Activated CD8-positive, alpha-beta T cell treated with anti-CD3 and anti-CD28 coated beads, Interleukin-2, amount 10 ng/mL, durations not matched to agents 7 days and 5 days (primary cell): Measurements from ENCODE around the gene ST6GALNAC3. TPM values are rescaled to one million over a fixed set of nuclear protein-coding genes. Genes with fewer than 3 reads are reported as not detected.

Source experiments
- ATAC-seq: fragments of 150-1000 bp; cut with Tn5 transposase; one replicate; pipeline ENCODE4 v1.10.0; 2021; ENCODE audit warnings: moderate library complexity
- CTCF ChIA-PET: fragments of 350-600 bp; sonication (Branson Sonifier 250); formaldehyde crosslinking; loops from one replicate; lab custom pipeline; 2021; ENCODE audit warnings: antibody characterized with exemption; lab: Charles Lee
- POLR2A ChIA-PET: fragments of 350-600 bp; sonication (Branson Sonifier 250); formaldehyde crosslinking; loops from one replicate; lab custom pipeline; 2021; ENCODE audit warnings: antibody characterized with exemption; lab: Charles Lee
- DNase-seq: peaks from one replicate; pipeline ENCODE4 v3.0.0-alpha.2; 2020
- H3K27ac Mint-ChIP-seq: one replicate; pipeline ENCODE4 v1.8.0; 2021; ENCODE audit warnings: mild to moderate bottlenecking, mixed read lengths
- H3K27me3 Mint-ChIP-seq: one replicate; pipeline ENCODE4 v1.8.0; 2021; ENCODE audit warnings: low read depth, mixed read lengths
- H3K36me3 Mint-ChIP-seq: one replicate; pipeline ENCODE4 v1.8.0; 2021; ENCODE audit warnings: low read depth, mixed read lengths
- H3K4me1 Mint-ChIP-seq: one replicate; pipeline ENCODE4 v1.8.0; 2021; ENCODE audit warnings: low read depth, mixed read lengths
- H3K4me3 Mint-ChIP-seq: one replicate; pipeline ENCODE4 v1.8.0; 2021; ENCODE audit warnings: mild to moderate bottlenecking, mixed read lengths
- H3K9me3 Mint-ChIP-seq: one replicate; pipeline ENCODE4 v1.8.0; 2022; ENCODE audit warnings: mixed read lengths; ENCODE audit not compliant: insufficient read depth
- total RNA-seq, 2 experiments: library from RNA; stranded (reverse); gene quantifications; one replicate each; pipeline ENCODE4 v1.2.3, GENCODE V29; 2021

Gene ST6GALNAC3
- total RNA-seq, 2 experiments from 2014 or later: 0.50 TPM; not detected in 1

DNA sequence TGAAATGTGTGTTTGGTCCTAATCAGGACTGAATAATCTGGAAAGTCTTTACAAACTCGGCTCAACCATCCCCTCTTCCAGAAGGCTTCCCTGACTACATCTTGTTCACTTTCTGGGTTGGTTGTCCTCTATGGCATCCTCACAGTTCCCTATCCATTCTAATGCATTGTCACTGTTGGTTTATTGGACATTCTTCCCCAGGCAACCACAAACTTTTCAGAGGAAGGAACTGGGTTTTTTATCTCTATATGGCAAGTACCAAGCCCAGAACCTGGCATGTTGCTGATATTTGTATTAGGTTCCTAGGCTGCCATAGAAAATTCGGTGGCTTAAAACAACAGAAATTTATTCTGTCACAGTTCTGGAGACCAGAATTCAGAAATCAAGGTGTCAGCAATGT lies 429.2 kb downstream of the ST6GALNAC3 start:
- CTCF ChIA-PET: no interaction called here
- ATAC-seq: no peak
- H3K27me3 Mint-ChIP-seq: no peaks in the 10 kb centered on the region

DNA sequence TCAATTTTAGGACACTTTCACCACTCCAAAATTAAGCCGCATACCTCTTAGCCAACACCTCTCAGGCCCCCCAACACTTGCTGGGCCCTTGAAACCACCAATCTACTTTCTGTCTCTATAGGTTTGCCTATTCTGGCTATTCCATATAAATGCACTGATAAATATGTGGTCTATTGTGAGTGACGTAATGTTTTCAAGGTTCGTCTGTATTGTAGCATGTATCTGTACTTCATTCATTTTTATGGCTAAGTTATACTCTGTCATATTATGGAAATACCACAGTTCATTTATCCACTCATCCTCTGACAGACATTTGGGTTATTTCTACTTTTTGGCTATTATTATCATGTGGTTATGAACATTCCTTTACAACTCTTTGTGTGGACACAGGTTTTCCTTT lies 432.8 kb downstream of the ST6GALNAC3 start:
- POLR2A ChIA-PET: no interaction called here
- H3K9me3 Mint-ChIP-seq: no peaks in the 10 kb centered on the region

More for the DNA sequence above, 429.2 kb downstream of the ST6GALNAC3 start:
- no peaks in the 10 kb centered on the region for H3K9me3 Mint-ChIP-seq
- no peak for DNase-seq
- no peak overlapping the region for H3K4me3 Mint-ChIP-seq
- no peak overlapping the region for H3K27ac Mint-ChIP-seq
- no peaks in the 10 kb centered on the region for H3K36me3 Mint-ChIP-seq
- H3K4me1 Mint-ChIP-seq: peaks cover 8% of the 10 kb centered on the region
- POLR2A ChIA-PET: no interaction called here

GRCh38 chr1:76508871-76509270 lies 434.3 kb downstream of the ST6GALNAC3 start:
- no peak for ATAC-seq
- Mint-ChIP-seq H3K9me3 (no peaks in the 10 kb centered on the region), H3K4me3 (no peak overlapping the region), H3K27ac (no peak overlapping the region), H3K4me1 (no peaks in the 10 kb centered on the region), H3K36me3 (no peaks in the 10 kb centered on the region), H3K27me3 (no peaks in the 10 kb centered on the region)
- no peak for DNase-seq
- ChIA-PET CTCF (no interaction called here), POLR2A (no interaction called here)

More for the DNA sequence above, 432.8 kb downstream of the ST6GALNAC3 start:
- DNase-seq (no peak), ATAC-seq (no peak)
- Mint-ChIP-seq H3K27ac (no peak overlapping the region), H3K4me3 (no peak overlapping the region), H3K27me3 (no peaks in the 10 kb centered on the region), H3K4me1 (no peaks in the 10 kb centered on the region), H3K36me3 (no peaks in the 10 kb centered on the region)
- CTCF ChIA-PET: no interaction called here

GRCh38 chr1:76510672-76511557 lies 436.4 kb downstream of the ST6GALNAC3 start:
- no peak for ATAC-seq
- Mint-ChIP-seq H3K4me1 (no peaks in the 10 kb centered on the region), H3K4me3 (no peak overlapping the region), H3K9me3 (no peaks in the 10 kb centered on the region), H3K27me3 (no peaks in the 10 kb centered on the region), H3K27ac (no peak overlapping the region), H3K36me3 (no peaks in the 10 kb centered on the region)
- no peak for DNase-seq
- ChIA-PET CTCF (no interaction called here), POLR2A (no interaction called here)

DNA sequence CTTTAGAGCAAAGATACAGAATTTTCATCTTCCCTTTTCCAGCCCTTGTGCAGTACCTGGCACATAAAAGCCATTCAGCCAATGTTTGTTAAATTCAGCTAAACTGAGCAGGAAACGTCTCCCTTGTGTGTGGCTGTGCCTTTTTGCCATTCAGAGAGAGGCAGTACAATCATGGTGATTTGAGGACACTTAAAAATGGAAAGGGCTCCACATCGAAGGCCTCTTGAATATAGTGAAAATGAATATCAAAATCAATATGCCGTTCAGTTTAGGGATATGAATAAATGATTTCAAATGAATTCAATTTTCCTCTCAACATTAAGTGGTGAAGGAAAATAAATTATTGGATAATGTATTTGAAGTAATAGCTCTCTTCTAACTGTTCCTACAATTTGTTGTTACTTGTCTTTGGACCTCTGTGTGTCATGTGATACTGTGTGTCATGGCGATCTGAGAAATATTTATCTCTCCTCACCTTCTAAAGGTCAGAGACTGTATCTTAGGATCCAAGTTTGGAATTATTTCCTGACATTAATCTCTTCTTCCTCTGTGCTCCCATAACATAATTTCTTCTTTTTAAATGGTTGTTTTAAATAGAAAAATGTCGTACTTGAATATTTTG lies 437.1 kb downstream of the ST6GALNAC3 start:
- no peaks in the 10 kb centered on the region for H3K27me3 Mint-ChIP-seq
- CTCF ChIA-PET: no interaction called here

DNA sequence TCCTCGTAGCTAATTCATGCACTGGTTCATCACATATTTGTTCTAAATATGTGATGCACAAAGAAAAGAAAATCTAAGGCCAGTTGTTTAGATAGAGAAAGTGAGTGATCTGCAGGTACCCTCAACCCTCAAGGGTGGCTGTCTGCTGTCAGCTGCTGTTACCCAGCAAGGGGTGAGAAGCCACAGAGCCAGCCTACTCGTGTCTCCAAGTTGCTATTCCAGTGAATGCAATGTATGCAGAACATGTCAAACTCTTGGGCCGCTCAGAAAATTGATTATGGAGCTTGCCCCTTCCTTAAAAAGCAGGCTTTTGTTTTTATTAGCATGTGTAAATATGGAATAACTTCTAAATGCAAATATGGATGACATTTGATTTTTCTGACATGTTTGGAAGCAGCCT lies 456.4 kb downstream of the ST6GALNAC3 start:
- no peaks in the 10 kb centered on the region for H3K4me1 Mint-ChIP-seq
- POLR2A ChIA-PET: no interaction called here
- H3K9me3 Mint-ChIP-seq: no peaks in the 10 kb centered on the region
- DNase-seq (no peak), ATAC-seq (no peak)
- H3K36me3 Mint-ChIP-seq: no peaks in the 10 kb centered on the region
- no peak overlapping the region for H3K4me3 Mint-ChIP-seq
- CTCF ChIA-PET: no interaction called here
- no peak overlapping the region for H3K27ac Mint-ChIP-seq
- peaks cover 2% of the 10 kb centered on the region for H3K27me3 Mint-ChIP-seq

More for the DNA sequence above, 437.1 kb downstream of the ST6GALNAC3 start:
- no peaks in the 10 kb centered on the region for H3K9me3 Mint-ChIP-seq
- no peak for ATAC-seq
- H3K27ac Mint-ChIP-seq: no peak overlapping the region
- no peak for DNase-seq
- H3K4me3 Mint-ChIP-seq: no peak overlapping the region
- POLR2A ChIA-PET: no interaction called here
- H3K36me3 Mint-ChIP-seq: no peaks in the 10 kb centered on the region
- H3K4me1 Mint-ChIP-seq: no peaks in the 10 kb centered on the region

GRCh38 chr1:76541618-76542017 lies 467.1 kb downstream of the ST6GALNAC3 start:
- DNase-seq (no peak), ATAC-seq (no peak)
- H3K9me3 Mint-ChIP-seq: peaks cover 5% of the 10 kb centered on the region
- H3K27me3 Mint-ChIP-seq: no peaks in the 10 kb centered on the region
- POLR2A ChIA-PET: no interaction called here
- CTCF ChIA-PET: no interaction called here
- H3K27ac Mint-ChIP-seq: no peak overlapping the region
- H3K4me1 Mint-ChIP-seq: no peaks in the 10 kb centered on the region
- no peak overlapping the region for H3K4me3 Mint-ChIP-seq
- H3K36me3 Mint-ChIP-seq: no peaks in the 10 kb centered on the region

DNA sequence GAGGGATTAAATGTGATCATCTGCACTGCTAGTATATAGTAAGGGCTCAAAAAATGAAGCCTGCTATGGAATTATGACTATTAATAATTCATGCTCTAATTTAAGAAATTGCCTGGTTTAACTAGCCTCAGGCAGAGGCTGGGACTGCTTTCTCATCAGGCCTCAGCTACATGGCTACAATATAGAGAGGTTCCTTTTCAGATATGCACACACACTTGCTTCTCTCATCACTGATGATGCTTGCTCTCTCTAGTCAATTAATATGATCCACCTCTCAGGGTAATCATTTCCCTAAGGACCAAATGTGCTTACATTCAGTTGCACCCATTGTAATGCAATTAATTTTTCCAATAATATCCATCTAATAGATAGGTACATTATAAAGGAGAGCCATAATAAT lies 467.8 kb downstream of the ST6GALNAC3 start:
- H3K27ac Mint-ChIP-seq: no peak overlapping the region
- DNase-seq (no peak), ATAC-seq (no peak)
- H3K4me3 Mint-ChIP-seq: no peak overlapping the region
- no peaks in the 10 kb centered on the region for H3K27me3 Mint-ChIP-seq
- H3K9me3 Mint-ChIP-seq: no peaks in the 10 kb centered on the region
- no peaks in the 10 kb centered on the region for H3K36me3 Mint-ChIP-seq
- no peaks in the 10 kb centered on the region for H3K4me1 Mint-ChIP-seq
- POLR2A ChIA-PET: no interaction called here
- CTCF ChIA-PET: no interaction called here

DNA sequence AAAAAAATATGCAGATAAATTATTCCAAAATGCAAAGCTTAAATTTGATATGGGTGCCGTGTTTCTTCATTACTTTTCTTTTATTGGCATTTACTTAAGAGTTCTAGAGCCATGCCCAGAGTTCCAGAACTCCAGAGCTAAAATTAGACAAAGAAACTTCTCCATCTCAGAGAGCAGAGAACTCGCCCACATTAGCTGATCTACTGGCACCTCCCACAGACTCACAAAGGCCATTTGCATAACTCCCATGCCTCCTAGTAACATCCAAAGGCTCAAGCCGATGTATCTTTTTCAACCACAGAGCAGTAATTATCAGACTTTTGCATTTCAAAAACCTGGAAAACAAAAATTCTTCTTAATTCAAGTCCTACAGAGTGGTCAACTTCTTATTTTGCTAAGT lies 468.9 kb downstream of the ST6GALNAC3 start:
- CTCF ChIA-PET: no interaction called here
- POLR2A ChIA-PET: no interaction called here
- H3K9me3 Mint-ChIP-seq: no peaks in the 10 kb centered on the region
- H3K4me1 Mint-ChIP-seq: no peaks in the 10 kb centered on the region
- H3K27ac Mint-ChIP-seq: no peak overlapping the region
- no peaks in the 10 kb centered on the region for H3K27me3 Mint-ChIP-seq
- H3K4me3 Mint-ChIP-seq: no peak overlapping the region
- H3K36me3 Mint-ChIP-seq: no peaks in the 10 kb centered on the region
- DNase-seq: no peak
- no peak for ATAC-seq

- no peaks in the 10 kb centered on the region for H3K4me1 Mint-ChIP-seq
- H3K36me3 Mint-ChIP-seq: no peaks in the 10 kb centered on the region
- ATAC-seq (no peak), DNase-seq (no peak)
- H3K27ac Mint-ChIP-seq: no peak overlapping the region
- ChIA-PET CTCF (interaction anchor here (0.8 kb wide), 1 partner anchor 40 kb away, joined by 3 read pairs; no protein-coding TSS in a partner anchor), POLR2A (no interaction called here)
- H3K4me3 Mint-ChIP-seq: no peak overlapping the region
- H3K9me3 Mint-ChIP-seq: no peaks in the 10 kb centered on the region
- H3K27me3 Mint-ChIP-seq: no peaks in the 10 kb centered on the region
These were observed 471.9 kb downstream of the ST6GALNAC3 start for GRCh38 chr1:76546354-76546933.

DNA sequence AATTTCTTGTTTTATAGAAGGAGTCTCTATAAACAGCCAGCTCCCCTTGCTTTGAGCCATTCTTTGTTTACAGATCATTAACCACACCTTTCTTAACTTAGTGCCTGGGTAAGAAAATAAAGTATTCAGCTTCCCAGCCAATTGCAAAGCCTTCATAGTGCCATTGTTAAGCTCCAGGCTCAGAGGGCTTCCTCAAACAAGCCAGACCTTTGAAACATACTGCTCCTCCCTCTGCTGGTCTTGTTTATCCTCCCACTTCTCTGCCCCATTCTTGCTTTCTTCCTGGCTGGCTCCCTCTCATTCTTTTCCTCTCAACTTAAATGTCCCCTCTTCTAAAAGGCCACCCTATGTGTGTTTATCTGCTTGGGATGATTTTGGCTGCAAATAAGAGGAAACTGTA lies 473.4 kb downstream of the ST6GALNAC3 start:
- CTCF ChIA-PET: no interaction called here
- no peak overlapping the region for H3K4me3 Mint-ChIP-seq

DNA sequence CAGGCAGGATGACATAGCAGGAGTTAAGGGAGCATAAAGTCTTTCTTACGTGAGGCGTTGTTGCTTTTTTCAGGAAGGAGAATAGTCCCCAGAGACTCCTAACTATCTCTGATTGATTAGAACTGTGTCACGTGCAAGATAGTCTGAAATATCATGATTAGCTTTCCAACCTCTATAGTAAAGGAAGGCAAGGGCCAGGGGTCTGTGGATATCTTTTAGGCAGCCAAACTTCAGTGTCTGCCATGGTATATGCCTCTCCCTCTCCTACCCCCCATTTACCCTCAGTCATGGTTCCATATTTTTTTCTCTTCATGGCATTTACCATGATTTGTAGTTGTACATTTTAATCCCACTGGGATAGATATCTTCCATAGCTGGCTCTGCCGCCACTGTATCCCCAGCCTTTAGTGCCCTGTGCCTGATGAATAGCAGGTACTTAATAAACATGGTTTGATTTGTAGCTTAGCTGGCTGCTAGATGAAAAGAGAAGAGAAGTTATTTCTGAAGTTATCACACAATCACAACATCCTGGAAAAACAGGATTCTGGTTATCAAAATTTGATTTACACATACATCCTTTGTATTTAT lies 474.1 kb downstream of the ST6GALNAC3 start:
- Mint-ChIP-seq H3K4me1 (no peaks in the 10 kb centered on the region), H3K36me3 (no peaks in the 10 kb centered on the region), H3K27ac (no peak overlapping the region), H3K4me3 (no peak overlapping the region), H3K27me3 (no peaks in the 10 kb centered on the region), H3K9me3 (no peaks in the 10 kb centered on the region)
- CTCF ChIA-PET: no interaction called here
- POLR2A ChIA-PET: interaction anchor here (0.7 kb wide), 1 partner anchor 427 kb away, joined by 6 read pairs; no protein-coding TSS in a partner anchor
- DNase-seq (no peak), ATAC-seq (no peak)

More for the DNA sequence above, 473.4 kb downstream of the ST6GALNAC3 start:
- no peak overlapping the region for H3K27ac Mint-ChIP-seq
- H3K27me3 Mint-ChIP-seq: no peaks in the 10 kb centered on the region
- H3K4me1 Mint-ChIP-seq: no peaks in the 10 kb centered on the region
- no peak for ATAC-seq
- no peaks in the 10 kb centered on the region for H3K9me3 Mint-ChIP-seq
- no peak for DNase-seq
- H3K36me3 Mint-ChIP-seq: no peaks in the 10 kb centered on the region
- POLR2A ChIA-PET: no interaction called here
